GM10847 (cell line): ENCODE measurements around the gene ZSCAN32.

Experiments
- POLR2A ChIP-seq: IDR thresholded peaks from 2 replicates; pipeline ENCODE4 v1.6.1; 2011; ENCODE audit not compliant: insufficient read length; ENCODE audit errors: extremely low read depth

Gene ZSCAN32

DNA sequence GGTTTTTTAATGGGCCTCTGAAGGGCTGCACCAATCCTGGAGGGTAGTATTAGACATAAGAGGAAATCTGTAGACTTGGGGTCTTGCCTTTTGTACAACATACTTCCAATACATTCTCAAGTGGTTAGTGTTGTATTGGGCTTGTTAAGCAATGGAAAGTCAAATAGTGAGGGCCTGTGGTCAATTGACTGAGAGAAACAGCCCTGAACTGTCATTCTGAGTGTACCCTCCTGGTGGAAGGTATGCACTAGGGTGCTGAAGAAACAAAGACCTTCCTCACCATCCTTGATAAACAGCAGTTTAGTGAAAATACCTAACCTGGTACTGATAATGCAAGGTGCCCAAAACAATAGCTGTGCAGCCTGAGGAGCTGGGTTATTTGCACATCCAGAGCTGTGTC is 22.9 kb downstream of the ZSCAN32 start:
- no peak for TF ChIP-seq POLR2A

DNA sequence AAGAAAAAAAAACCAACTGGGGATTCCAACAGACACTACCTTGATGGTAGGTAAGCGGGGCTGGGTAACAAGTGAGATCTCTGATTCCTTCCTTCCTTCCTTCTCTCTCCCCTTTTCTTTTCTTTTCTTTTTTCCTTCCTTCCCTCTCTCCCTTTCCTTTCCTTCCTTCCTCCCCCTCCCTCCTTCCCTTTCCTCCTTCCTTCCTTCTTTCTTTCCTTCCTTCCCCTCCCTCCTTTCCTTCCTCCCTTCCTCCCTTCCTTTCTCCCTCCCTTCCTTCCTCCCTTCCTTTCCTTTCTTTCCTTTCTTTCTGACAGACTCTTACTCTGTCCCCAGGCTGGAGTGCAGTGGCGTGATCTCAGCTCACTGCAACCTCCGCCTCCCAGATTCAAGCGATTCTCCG is 25.1 kb downstream of the ZSCAN32 start:
- no peak for TF ChIP-seq POLR2A

DNA sequence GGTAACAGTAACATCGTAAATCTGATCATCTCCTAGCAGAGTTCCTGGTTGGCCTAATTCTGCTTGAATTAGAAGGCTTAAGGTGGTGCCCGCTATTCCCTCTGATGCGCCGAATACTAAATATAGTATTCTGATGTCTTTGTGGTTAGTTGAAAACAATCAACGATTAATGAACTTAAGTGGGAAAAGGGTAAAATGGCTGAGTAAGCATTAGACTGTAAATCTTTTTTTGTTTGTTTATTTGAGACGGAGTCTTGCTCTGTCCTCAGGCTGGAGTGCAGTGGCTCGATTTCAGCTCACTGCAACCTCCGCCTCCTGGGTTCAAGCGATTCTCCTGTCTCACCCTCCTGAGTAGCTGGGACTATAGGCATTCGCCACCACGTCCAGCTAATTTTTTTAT is 31.7 kb downstream of the ZSCAN32 start:
- TF ChIP-seq POLR2A, result no peak

DNA sequence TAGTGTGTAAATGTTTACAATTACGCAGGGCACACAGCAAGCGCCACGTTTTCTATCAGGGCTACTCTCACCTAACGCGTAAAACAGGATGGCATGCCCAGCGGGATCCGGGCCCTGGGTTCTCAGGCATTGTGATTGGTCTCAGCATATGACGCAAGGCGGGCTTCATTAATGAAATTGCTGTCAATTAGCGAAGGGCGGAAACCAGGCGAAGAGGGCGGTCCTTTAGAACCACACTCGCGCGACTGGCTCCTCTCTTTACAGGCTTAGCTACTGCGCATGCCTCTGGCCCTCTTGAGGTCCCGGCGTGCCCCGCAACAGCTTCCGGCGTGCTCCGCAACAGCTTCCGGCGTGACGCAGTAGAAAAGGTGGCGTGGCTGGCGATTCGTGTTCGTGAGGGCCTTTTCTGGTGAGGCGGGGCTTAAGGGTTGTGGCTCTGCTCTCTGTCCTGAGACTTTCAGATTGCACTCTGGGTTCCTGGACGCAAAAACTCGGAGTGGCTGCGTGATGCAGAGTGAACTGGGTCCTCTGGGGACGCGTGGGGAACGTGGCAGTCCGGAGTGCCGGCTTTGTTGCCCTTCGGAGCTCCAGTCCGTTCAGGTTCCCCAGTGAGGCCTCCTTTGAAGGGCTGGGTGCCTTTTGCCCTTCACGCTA is 35.9 kb downstream of the ZSCAN32 start:
- TF ChIP-seq POLR2A, result peak; percentile 23

DNA sequence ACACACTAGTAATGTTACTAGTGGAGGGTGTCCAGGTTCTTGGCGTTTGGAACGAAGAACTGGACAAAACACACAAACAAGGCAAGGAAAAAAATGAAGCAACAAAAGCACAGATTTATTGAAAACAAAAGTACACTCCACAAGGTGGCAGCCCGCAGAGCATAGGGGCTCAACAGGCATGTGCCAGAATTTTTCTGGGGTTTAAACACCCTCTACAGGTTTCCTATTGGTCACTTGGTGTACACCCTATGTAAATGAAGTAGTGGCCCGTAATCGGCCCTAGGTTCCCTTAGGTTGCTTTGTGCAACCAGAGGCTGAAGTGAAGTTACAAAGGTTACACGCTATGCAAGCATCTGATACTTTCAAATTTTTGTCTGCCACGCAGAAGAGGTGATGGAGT is 37.0 kb downstream of the ZSCAN32 start:
- no peak for TF ChIP-seq POLR2A

DNA sequence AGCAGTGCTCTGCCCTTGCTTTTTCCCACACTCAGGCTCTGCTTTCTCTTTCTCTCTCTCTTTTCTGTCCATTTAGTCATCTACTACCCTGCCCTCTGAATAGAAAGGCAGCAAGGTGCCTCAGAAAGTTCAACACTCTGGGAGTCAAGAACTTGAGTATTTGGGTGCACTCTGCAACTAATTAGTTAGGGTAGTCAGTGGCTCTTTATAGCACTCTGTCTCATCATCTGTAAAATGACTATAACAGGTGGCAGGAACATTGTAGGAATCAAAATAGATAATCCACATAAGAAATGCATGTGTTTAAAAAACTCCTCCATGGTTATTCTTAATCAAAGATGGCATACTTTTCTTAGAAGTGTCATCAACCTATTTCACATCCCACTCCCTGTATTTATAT is 37.9 kb downstream of the ZSCAN32 start:
- no peak for TF ChIP-seq POLR2A

DNA sequence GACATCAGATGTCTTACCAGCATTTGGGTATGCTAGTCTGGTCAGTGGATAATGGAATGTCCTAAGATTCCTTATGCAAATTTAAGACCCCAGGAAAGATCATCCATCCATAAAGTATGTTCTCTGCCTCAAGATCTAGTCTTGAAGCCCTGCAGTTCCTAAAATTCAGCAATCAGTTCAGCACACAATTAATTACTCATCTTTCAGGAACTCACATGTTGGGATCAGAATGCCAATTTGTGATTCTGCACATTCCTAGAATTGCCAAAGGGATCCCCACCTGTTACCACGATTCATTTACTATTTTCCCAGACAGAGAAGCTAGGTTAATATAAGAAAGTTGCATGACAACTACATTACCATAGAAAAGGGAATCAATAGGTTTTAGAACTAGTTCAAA is 41.9 kb downstream of the ZSCAN32 start:
- no peak for TF ChIP-seq POLR2A

DNA sequence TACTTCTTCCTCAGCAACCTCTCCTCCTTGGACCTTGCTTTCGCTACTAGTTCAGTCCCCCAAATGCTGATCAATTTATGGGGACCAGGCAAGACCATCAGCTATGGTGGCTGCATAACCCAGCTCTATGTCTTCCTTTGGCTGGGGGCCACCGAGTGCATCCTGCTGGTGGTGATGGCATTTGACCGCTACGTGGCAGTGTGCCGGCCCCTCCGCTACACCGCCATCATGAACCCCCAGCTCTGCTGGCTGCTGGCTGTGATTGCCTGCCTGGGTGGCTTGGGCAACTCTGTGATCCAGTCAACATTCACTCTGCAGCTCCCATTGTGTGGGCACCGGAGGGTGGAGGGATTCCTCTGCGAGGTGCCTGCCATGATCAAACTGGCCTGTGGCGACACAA is 44.7 kb downstream of the ZSCAN32 start:
- TF ChIP-seq POLR2A, result no peak

DNA sequence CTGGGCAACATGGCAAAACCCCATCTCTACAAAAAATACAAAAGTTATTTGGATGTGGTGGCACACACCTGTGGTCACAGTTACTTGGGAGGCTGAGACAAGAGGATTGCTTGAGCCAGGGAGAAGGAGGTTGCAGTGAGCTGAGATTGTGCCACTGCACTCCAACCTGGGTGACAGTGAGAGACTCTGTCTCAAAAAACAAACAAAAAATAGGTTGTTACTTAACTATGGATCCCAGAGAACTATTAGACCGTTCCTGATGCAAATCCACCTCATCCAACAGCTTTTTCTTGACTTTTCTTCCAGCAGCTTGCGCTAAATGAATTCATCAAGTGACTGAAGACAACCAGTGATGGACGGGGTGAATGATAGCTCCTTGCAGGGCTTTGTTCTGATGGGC is 45.2 kb downstream of the ZSCAN32 start, which contains the start of gene OR2C1:
TSS of gene OR2C1 (plus strand) at position 301 of the 400 bp plus-strand sequence. CDS start at position 353, 52 bp downstream.
- TF ChIP-seq POLR2A, result no peak

DNA sequence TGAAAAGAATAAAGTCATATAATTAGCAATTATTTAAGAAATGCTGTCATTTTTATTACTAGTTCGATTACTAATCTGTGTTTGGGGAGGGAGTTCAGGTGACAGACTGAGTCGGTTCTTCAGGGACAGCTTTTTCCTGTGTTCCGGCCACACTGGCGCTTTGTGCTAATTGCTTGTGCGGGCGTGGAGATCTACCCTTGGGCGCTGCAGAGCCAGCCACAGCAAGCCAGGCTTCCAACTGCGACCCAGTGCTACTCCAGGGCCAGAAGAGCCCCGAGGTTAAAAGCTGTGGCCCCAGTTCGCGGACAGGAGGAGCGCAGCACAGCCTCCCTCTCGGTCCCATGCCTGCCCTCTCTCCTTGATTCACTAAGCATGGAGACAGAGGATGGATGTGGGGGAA is 51.6 kb downstream of the ZSCAN32 start:
- no peak for TF ChIP-seq POLR2A

DNA sequence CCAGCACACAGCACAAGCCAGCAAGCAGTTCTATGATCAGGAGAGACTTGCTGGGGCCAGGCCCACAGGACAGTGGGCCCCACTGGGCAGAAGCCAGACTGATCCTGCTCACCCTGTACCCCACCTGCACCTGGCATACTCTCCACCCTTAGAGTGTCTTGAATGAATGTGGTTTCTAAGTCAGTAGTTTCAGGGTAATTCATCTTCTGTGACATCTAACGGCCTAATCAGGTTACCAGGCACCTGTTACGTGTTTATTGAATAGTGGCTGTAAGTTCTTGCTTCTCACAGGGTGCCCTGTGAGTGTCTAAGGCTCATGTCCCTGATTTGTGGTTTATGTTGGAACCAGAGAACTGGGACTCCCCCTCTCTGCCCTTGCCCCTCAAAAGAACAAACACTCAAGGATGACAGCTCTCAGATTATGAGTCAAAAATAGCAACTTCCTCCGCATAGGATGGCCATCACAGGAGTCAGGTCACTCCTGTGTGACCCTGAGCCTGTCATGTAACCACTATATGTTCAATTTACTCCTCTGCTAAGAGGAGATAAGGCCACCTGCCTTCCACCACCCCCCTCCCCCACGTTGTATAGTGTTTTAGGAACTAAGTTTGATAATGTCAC is 52.1 kb downstream of the ZSCAN32 start:
- TF ChIP-seq POLR2A, result no peak

DNA sequence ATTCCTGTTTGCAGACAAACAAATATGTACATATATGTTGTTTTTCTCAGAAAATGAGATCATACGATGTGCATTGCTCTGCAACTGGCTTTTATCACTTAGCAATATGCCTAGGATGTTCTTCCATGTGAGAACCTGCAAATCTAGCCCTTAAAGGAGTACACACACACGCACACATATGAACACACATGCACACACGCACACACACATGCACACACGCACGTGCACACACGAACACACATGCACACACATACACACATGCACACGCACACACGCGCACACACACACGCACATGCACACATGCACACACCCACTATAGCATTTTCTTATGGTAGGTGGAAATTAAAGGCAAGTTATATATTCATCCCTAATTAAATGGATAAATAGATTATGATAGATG is 53.2 kb downstream of the ZSCAN32 start:
- TF ChIP-seq POLR2A, result no peak

DNA sequence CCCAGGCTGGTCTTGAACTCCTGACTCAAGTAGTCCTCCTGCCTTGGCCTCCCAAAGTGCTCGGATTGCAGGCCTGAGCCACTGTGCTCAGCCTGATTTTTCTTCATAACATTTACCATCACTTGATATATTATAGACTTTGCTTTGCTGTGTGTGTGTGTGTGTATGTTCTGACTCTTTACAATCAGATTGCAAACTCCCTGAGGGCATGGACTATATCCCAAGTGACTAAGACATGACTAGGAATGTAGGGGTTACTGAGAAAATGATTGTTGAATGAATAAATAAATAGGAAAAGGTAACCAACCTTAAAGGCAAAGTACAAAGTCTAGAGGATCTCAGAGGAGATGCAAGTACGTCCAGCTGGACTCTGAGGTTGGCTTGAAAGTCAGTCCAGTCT is 54.8 kb downstream of the ZSCAN32 start:
- TF ChIP-seq POLR2A, result no peak
